Fibroblast of lung (primary cell): ENCODE measurements around the gene EIF2B2. TPM values are rescaled to one million over a fixed set of nuclear protein-coding genes. Genes with fewer than 3 reads are reported as not detected.
A peak's percentile ranks its signal among the peaks of the same experiment; 100 is the strongest.

ENCODE experiments used
- DNase-seq, 2 donors: peaks; one replicate each; pipeline versions ENCODE4 v3.0.0 to v3.0.0-alpha.2; 2010; ENCODE audit warnings: low read depth in 2 of 2
- H2AFZ ChIP-seq: 2 replicates; pipeline ENCODE4 v1.5.1; 2012; ENCODE audit warnings: low read length, control low read depth, inconsistent platforms
- H3K27ac ChIP-seq: 2 replicates; pipeline ENCODE4 v1.5.1; 2011; ENCODE audit warnings: low read length, control low read depth; ENCODE audit not compliant: insufficient read depth
- H3K27me3 ChIP-seq: 2 replicates; pipeline ENCODE4 v1.5.1; 2011; ENCODE audit warnings: mild to moderate bottlenecking, low read length; ENCODE audit not compliant: control insufficient read depth, insufficient read depth
- H3K36me3 ChIP-seq: 2 replicates; pipeline ENCODE4 v1.5.1; 2011; ENCODE audit warnings: low read length; ENCODE audit not compliant: control insufficient read depth, insufficient read depth
- H3K4me1 ChIP-seq: 2 replicates; pipeline ENCODE4 v1.5.1; 2011; ENCODE audit warnings: low read length; ENCODE audit not compliant: control insufficient read depth, insufficient read depth; ENCODE audit errors: extremely low read depth
- H3K4me2 ChIP-seq: 2 replicates; pipeline ENCODE4 v1.5.1; 2011; ENCODE audit warnings: low read length, control low read depth; ENCODE audit not compliant: insufficient read depth; ENCODE audit errors: extremely low read depth
- H3K4me3 ChIP-seq, 4 experiments: fragments of 200-600 bp in 1 of 4; sonication (generic) in 1 of 4; replicated peaks in 1 of 4; 2 replicates each; pipeline ENCODE4 v1.5.1; 2011 to 2016; ENCODE audit warnings: low read length in 4 of 4, low read depth in 3 of 4, mild to moderate bottlenecking in 3 of 4, control low read depth in 2 of 4, inconsistent platforms in 1 of 4, mixed read lengths in 1 of 4; ENCODE audit not compliant: insufficient read depth in 1 of 4; ENCODE audit errors: control extremely low read depth in 1 of 4
- H3K79me2 ChIP-seq: 2 replicates; pipeline ENCODE4 v1.5.1; 2012; ENCODE audit warnings: mild to moderate bottlenecking, low read length, inconsistent platforms; ENCODE audit not compliant: control insufficient read depth, insufficient read depth
- H3K9ac ChIP-seq: 2 replicates; pipeline ENCODE4 v1.5.1; 2011; ENCODE audit warnings: mild to moderate bottlenecking, low read length, control low read depth; ENCODE audit not compliant: insufficient read depth
- H3K9me3 ChIP-seq: 2 replicates; pipeline ENCODE4 v1.5.1; 2012; ENCODE audit warnings: low read depth, low read length; ENCODE audit not compliant: control insufficient read depth, insufficient read depth
- H4K20me1 ChIP-seq: 2 replicates; pipeline ENCODE4 v1.5.1; 2011; ENCODE audit warnings: low read length; ENCODE audit not compliant: control insufficient read depth, insufficient read depth; ENCODE audit errors: extremely low read depth
- EZH2 ChIP-seq: IDR thresholded peaks from 2 replicates; pipeline ENCODE4 v1.5.1; 2012; ENCODE audit warnings: low read length, control low read depth, mild to moderate bottlenecking; ENCODE audit errors: missing control alignments
- polyA plus RNA-seq, 2 donors: library from polyadenylated mRNA; depleted of rRNA in 1 of 2; stranded (reverse) in 1 of 2; unstranded in 1 of 2; fragments of >200 nt; gene quantifications; 2 replicates each; pipeline ENCODE4 v1.2.1, GENCODE V29; 2011 to 2012; ENCODE audit warnings: missing spikeins in 1 of 2
- total RNA-seq: library from RNA; depleted of rRNA; stranded (reverse); fragments of >200 nt; gene quantifications from 2 replicates; pipeline ENCODE4 v1.2.1, GENCODE V29; 2014
- TF ChIP-seq, protein P1 (sequence below), 2 donors: IDR thresholded peaks in 1 of 2; conservative IDR thresholded peaks in 1 of 2; 1 replicate in 1 of 2; 2 replicates in 1 of 2; pipeline ENCODE4 v1.5.1; 2011 to 2012; ENCODE audit warnings: low read length in 2 of 2, control low read depth in 1 of 2, inconsistent platforms in 1 of 2, low read depth in 1 of 2, mild to moderate bottlenecking in 1 of 2

The EIF2B2 gene
- total and polyA plus RNA-seq, 2 donors (not counting 1 experiment from before 2014, with no cell fraction given): 30.2 to 83.6 TPM

- DNase-seq: no peak
- TF ChIP-seq, protein P1, sequence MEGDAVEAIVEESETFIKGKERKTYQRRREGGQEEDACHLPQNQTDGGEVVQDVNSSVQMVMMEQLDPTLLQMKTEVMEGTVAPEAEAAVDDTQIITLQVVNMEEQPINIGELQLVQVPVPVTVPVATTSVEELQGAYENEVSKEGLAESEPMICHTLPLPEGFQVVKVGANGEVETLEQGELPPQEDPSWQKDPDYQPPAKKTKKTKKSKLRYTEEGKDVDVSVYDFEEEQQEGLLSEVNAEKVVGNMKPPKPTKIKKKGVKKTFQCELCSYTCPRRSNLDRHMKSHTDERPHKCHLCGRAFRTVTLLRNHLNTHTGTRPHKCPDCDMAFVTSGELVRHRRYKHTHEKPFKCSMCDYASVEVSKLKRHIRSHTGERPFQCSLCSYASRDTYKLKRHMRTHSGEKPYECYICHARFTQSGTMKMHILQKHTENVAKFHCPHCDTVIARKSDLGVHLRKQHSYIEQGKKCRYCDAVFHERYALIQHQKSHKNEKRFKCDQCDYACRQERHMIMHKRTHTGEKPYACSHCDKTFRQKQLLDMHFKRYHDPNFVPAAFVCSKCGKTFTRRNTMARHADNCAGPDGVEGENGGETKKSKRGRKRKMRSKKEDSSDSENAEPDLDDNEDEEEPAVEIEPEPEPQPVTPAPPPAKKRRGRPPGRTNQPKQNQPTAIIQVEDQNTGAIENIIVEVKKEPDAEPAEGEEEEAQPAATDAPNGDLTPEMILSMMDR (conservative IDR thresholded peaks at IDR 0.05 in 1 of 2, IDR thresholded peaks at IDR 0.05 in 1 of 2; ENCODE audit: low read depth in 1 of 2, low read length in 2 of 2): no peak
- no peak for TF ChIP-seq EZH2
- peaks cover 7% of the 10 kb centered on the region for H3K4me1 ChIP-seq
- peaks cover 2% of the 10 kb centered on the region for H3K36me3 ChIP-seq
- no peaks in the 10 kb centered on the region for H3K27me3 ChIP-seq
- no peak overlapping the region for H3K4me2 ChIP-seq
- no peaks in the 10 kb centered on the region for H3K9me3 ChIP-seq
- no peak overlapping the region for H3K27ac ChIP-seq
- H2AFZ ChIP-seq: no peak overlapping the region
- no peak overlapping the region for H3K4me3 ChIP-seq
- H3K79me2 ChIP-seq: peaks cover 19% of the 10 kb centered on the region
- no peaks in the 10 kb centered on the region for H4K20me1 ChIP-seq
- no peak overlapping the region for H3K9ac ChIP-seq
Observed at GRCh38 chr14:75001261-75001660, 1.5 kb upstream of the EIF2B2 start.

DNA sequence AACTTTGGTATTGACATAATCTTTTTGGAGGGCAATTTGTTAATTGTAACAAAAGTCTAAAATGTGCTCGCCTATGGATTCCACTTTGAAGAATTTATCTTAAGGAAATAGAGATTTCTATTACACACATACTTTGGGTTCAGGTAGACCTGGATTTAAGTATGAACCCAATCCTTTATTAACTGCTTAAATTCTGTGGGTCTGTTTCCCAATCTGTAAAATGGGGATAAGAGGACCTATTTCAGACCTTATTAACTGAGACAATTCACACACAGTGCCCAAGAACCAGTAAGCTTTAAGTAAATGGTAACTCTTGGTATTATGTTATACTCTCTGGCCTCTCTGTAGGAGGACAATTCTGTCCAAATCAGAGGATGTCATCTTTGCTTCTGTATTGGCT is 822 bp upstream of the EIF2B2 start:
- Histone ChIP-seq H3K36me3 (peaks cover 5% of the 10 kb centered on the region), H3K4me3 (peak overlapping the region in 2 of 4 experiments; percentile 67 to 89), H3K9ac (no peak overlapping the region), H2AFZ (peak overlapping the region; percentile 90), H3K4me1 (peaks cover 7% of the 10 kb centered on the region), H3K79me2 (peaks cover 19% of the 10 kb centered on the region), H3K4me2 (no peak overlapping the region), H3K9me3 (no peaks in the 10 kb centered on the region), H3K27me3 (no peaks in the 10 kb centered on the region), H3K27ac (peak overlapping the region; percentile 78), H4K20me1 (no peaks in the 10 kb centered on the region)
- DNase-seq: no peak
- no peak for TF ChIP-seq EZH2
- TF ChIP-seq, protein P1 (conservative IDR thresholded peaks at IDR 0.05 in 1 of 2, IDR thresholded peaks at IDR 0.05 in 1 of 2; ENCODE audit: low read depth in 1 of 2, low read length in 2 of 2): no peak

DNA sequence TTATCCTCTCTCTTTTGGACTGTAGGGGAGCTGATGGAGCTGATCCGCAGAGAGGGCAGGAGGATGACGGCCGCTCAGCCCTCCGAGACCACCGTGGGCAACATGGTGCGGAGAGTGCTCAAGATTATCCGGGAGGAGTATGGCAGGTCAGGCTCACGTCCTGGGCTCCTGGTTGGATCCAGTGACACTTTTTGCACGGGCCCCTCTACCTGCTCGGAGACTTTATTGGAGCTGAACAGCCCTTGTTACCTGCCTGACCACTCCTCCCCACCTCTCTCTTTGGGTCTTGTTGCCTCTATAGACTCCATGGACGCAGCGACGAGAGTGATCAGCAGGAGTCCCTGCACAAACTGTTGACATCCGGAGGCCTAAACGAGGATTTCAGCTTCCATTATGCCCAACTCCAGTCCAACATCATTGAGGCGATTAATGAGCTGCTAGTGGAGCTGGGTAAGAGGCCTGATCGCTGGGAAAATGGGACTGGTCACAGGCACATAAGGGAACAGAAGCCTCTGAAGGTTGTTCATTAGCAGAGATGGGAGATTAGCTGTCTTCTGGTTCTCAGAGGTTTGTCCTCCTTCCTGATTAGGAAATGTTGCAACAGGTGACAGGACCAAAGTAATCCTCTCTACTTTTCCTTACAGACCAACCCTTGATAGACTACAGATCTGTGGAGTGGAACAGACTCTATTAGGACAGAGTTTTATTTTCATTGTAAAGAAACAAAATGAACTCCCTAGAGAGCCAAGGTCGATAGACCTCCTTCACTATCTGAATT is 718 bp downstream of the EIF2B2 start:
- Histone ChIP-seq H3K4me1 (peaks cover 7% of the 10 kb centered on the region), H3K27me3 (no peaks in the 10 kb centered on the region), H3K9ac (peak overlapping the region; percentile 81), H3K79me2 (peaks cover 19% of the 10 kb centered on the region), H3K4me2 (peak overlapping the region; percentile 99), H3K4me3 (peak overlapping the region; percentile 51 to 89 (median 76)), H3K27ac (peak overlapping the region; percentile 78), H3K36me3 (peaks cover 5% of the 10 kb centered on the region), H2AFZ (peak overlapping the region; percentile 41), H4K20me1 (no peaks in the 10 kb centered on the region), H3K9me3 (no peaks in the 10 kb centered on the region)
- TF ChIP-seq, protein P1 (conservative IDR thresholded peaks at IDR 0.05 in 1 of 2, IDR thresholded peaks at IDR 0.05 in 1 of 2; ENCODE audit: low read depth in 1 of 2, low read length in 2 of 2): no peak
- TF ChIP-seq EZH2: no peak
- DNase-seq: peak in 1 of 2 donors; percentile 5
